Kidney glomerular epithelial cell (primary cell): ENCODE measurements around the gene LMCD1.
A peak's percentile ranks its signal among the peaks of the same experiment; 100 is the strongest.

ENCODE experiments used
- DNase-seq: peaks from one replicate; lab custom pipeline; 2025; lab: John Stamatoyannopoulos, UW

The LMCD1 gene

GRCh38 chr3:8501371-8502131 is at the start of gene LMCD1:
Gene LMCD1 (plus strand): TSS chr3:8501823. CDS start chr3:8501939, 116 bp downstream.
- DNase-seq, result peak; percentile 96

- no peak for DNase-seq
Measured at GRCh38 chr3:8452112-8452511, 49.5 kb upstream of the LMCD1 start.

DNA sequence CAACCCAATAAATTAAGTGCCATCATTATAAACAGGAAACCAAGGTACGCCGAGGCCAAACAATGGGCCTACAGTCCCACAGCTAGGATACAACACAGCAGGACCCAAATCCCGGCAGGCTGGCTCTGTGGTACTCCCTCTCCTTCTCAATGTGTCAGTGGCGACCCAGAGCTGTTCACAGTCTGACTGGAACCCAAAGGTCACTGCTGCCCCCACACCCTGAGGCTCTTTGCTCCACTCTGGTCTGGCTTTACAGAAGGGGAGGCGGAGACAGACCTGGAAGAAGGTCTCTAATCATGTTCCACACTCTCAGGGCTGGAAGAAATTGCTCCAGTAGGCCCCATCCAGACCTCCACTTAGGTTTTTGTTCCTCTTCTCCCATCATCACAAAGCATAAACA is 48.5 kb upstream of the LMCD1 start:
- no peak for DNase-seq

DNA sequence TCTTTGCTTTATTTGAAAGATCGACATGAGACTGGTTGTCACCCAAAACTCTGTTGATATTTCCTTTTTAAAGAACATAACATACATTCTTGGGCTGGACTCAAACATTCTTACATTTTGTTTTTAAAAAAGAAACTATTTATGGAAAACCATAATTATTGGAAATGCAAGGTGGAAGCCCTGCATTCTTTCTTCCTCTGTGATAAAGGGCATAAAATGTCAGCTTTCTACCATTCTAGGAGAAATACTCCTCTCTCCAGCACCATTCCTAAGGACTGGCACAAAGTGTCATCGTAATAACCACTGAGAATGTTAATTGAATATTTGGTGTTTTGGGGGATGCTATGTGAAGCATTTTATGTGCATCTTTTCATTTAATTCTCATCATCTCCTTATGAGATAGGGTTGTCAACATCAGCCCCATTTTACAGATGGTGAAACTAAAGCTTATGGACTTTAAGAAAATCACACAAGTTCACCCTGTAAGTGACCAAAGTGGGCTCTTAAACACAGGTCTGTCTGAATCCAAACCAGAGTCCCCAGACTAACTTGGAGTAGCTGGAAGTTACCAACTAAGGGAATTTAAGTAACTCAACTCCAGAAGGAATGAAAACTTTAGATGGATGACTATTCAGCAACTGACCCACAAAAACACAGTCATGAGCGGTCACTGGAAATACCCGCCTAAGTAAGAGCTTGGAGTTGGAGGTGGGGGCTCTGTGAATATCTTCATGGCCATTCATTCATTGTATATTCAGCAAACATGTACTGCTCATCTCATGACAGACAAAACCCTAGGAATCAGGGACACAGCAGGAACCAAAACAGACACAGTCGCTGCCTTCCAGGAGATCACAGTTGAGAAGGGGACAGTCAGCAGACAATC is 45.9 kb upstream of the LMCD1 start:
- peak; percentile 12 for DNase-seq

DNA sequence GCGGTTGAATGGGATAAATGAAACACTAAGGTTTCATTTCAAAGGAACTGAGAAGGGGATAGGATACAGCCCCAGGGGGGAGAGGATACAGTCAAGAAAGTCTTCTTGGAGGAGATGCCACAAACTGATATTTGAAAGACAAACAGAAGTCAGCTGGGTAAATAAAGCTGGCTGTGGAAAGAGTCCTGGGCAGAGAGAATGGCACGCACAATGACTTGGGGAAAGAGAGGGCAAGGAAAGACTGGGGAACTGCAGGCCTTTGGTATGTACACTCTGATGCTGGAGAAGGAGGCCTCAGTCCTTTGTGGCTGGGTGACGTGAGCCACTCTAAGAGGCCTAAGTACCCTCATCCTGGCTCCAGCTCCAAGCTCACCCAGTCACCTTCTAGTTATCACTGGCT is 45.2 kb upstream of the LMCD1 start:
- no peak for DNase-seq

DNA sequence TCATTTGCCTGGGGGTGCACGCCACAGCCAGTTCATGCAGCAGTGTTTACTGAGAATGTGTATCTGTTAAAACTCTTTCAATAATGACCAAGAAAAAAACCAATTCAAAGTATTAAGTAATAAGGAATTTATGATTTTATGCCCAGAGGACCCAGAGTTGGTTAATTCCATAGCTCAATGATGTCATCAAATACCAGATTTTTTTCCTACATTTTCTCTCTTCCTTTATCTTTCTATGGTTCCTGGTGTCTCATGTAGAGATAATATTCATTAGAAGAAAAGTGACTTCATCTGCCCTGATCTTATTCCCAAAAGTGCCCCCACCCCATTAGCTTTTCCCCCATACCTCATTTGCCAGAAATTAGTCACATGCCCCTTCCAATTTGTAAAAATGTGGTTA is 44.6 kb upstream of the LMCD1 start:
- DNase-seq, result no peak

DNA sequence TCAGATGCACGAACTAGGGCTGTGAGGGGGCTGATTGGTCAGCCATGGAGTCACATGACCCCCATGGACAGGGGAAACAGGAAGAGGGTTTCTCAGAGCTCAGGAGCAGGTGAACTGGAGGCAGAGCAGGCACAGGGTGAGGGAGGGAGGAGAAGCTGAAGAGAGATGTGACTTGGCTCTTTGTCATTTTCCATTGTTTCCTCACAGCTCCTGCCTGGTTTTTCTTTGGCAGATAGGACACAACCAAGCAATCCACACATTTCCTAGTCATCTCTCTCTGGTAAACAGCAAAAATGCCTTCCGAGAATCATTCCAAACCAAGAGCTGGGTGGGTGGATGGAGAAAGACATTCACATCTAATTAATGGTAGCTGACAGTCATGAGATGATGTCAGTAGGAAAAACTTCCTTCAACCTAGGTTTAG is 43.4 kb upstream of the LMCD1 start:
- no peak for DNase-seq

GRCh38 chr3:8458711-8459110 is 42.9 kb upstream of the LMCD1 start:
- DNase-seq, result no peak

DNA sequence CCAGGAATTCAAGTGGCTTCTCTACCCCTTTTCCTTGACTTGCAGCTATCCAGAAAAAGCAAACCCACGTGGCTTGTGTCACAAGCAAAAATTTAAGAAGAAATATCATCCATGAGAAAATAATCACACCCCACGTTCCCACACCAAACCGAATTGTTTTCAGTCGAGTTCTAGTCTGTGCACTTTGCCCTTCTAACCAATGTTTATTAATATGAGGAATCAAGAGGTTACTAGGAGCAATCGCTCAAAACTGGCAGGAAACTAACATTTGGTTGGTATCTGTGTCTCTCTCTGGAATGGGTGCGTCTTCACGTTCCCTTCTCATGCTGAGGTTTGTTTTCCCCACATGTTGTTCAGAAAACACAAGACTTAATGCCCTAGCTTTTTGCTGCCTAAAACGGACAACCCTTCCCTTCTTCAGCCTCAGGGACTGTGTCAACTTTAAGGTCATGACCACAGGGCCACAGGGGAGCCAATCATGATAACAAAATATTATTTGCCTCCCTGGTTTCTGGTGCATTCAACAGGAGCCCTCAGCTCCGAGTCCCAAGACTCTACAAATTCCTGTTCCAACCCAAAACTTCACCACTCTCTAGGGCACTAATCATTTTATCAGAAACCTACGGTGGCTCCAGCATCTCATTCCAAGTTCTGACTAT is 41.4 kb upstream of the LMCD1 start:
- DNase-seq, result no peak

- peak; percentile 57 for DNase-seq
Measured at GRCh38 chr3:8460815-8461456, 40.7 kb upstream of the LMCD1 start.

DNA sequence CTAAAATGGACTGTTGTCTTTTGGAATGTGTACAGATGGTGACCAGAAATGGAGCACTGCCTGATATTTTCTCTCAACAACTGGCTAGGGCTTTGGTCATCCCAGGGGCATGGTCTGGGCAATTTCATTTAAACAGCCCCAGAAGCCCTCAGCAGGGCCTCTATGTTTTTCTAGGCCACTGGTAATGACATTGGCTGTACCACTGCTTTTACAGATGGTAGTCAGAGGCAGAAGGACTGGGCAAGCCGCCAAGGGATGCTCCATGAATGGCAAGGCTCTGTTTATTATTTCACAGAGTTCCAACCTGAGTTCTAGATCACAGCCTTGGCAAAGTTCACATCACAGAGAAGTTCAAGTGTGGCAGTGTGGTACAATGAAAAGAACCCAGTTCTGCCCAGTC is 37.0 kb upstream of the LMCD1 start:
- DNase-seq, result no peak

DNA sequence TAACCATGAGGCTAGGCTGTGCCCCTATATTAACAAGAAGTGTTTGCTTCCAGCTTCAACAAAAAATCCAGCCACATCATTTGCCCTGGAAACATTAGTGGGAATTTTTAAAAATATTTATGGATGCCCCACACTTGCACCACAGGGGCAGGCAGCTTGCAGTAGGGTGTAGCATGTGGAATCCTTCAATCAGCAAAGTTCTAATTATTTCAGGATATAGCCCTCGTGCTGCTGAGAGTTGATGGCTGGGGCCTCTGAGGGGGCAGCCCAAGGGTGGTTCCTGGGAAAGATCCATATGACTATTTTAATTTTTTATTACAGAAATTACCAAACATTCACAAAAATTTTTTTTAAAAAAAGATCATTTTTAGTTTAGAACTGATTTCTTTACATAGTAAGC is 35.1 kb upstream of the LMCD1 start:
- no peak for DNase-seq

DNA sequence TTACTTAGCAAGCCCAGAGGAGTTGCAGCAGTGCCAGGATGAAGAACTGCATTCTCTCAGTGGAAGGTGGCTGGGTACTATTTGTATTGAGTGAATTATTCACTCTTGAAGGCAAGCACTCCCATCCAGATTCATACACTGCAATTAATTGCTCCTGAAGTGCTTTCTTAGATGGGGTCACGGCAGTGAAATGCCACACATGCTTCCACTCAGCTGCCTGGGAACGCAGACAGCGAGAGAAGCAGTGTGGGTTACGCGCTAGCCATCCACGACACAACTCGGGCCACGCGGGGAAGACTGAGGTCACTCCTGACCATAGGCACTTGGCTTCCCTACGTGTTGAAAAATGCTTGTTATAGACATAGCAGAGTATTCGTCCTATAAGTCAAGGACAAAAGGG is 30.8 kb upstream of the LMCD1 start:
- peak; percentile 19 for DNase-seq

DNA sequence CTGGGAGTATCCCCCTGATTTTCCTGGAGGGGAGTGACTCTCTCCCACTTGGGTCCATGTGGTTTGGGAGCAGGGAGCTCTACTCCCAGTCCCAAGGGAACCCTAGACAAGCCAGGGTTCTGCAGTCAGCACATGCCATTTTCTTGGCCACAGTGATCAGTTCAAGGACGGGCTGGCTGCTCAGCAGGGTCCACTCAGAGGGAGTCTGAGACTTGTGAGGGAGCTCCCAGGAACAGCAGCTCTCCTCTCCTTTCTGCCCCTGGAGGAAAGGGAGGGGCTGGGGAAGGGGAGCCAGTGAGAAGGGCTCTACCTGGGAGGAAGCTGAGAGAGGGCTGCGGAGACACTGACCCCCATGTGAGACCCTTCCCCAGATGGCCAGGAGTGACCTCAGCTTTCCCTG is 29.1 kb upstream of the LMCD1 start:
- no peak for DNase-seq

DNA sequence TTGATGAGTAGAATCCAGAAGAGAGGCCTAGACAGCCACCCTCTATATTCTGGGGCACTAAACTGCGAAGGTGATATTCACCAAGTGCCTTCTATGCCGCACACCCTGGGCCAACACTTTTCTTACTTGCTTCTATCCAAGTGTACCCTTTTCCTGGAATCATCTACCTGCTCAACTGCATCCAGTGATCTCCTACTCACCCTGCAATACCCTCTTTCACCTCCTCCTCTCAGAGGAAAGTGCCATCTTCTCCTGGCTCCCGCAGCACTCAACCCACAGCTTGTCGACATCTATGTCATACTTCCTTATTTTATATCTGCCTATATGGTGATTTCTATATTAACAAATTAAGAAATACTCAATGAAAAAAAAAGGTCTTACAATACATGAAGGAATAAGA is 28.6 kb upstream of the LMCD1 start:
- no peak for DNase-seq

- no peak for DNase-seq
Measured at GRCh38 chr3:8473990-8474389, 27.6 kb upstream of the LMCD1 start.

DNA sequence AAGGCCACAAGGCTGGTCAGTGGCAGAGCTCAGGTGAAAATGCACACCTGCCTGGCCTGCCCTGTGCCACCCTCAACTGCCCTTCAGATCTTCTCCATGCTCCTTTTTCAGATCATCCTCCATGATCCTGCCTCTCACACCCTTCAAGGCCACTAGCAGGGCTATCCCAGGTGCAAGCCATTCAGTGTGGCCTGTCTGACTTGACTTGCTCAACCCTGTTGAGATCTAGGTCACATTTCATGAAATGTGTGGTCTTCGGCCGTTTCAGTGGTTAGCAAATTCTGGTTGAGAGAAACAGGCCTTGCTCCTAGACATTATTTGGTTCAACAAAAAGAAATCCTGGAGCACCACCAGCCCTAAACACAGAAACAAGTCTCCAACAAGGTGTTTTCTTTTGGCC is 26.6 kb upstream of the LMCD1 start:
- no peak for DNase-seq

DNA sequence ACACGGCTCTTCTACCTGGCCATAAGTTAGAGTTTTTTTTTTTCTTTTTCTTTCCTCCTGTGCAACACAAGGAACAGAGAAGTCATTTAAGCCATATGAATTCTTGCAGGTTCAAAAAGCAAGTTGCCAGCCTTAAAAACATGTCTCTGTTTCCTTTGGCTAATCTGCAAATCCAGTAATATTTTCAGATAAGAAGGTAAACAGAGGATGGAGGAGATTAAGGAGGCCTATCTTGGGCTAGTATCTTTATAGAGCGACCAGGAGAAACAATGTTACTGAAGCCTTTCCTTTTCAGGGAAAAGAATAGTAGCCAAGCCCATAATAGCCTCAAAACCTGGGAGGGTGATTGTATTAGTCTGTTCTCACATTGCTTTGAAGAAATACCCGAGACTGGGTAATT is 20.9 kb upstream of the LMCD1 start:
- DNase-seq, result no peak

DNA sequence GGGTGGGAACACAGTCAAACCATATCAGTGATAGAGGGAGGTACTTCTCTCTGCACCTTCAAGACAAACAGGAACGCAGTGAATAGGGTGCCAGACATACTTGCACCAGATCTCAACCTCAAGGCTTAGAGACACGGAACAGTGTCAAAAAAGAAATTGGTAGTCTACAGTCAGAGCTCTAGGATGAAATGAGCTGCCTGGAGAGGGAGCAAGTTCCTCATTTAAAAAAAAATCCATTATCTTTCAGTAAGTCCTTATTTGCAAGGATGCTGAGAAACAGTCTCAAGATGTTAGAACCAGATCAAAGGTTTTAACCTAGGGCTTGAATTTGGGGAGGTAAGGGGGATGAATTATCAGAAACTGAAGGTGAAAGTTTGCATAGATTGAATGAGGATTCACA is 20.2 kb upstream of the LMCD1 start:
- DNase-seq, result no peak

GRCh38 chr3:8482263-8482662 is 19.4 kb upstream of the LMCD1 start:
- no peak for DNase-seq

- peak; percentile 93 for DNase-seq
Measured at GRCh38 chr3:8482960-8483665, 18.5 kb upstream of the LMCD1 start.
